Testis (tissue), 2 donors: Measurements from ENCODE around the gene FAM13C.

Experiments
- POLR2A ChIP-seq: fragments of 450-650 bp; IDR thresholded peaks from one replicate; pipeline ENCODE4 v1.6.1; 2017; ENCODE audit warnings: antibody characterized with exemption, mild to moderate bottlenecking, moderate library complexity
- TF ChIP-seq, protein P1 (sequence below), 3 experiments: fragments of 450-650 bp in 2 of 3; fragments of 200-600 bp in 1 of 3; sonication (generic) in 1 of 3; IDR thresholded peaks; one replicate each; pipeline ENCODE4 v1.5.1; 2016 to 2019; ENCODE audit warnings: antibody characterized with exemption in 3 of 3, mild to moderate bottlenecking in 2 of 3, moderate library complexity in 1 of 3

DNA sequence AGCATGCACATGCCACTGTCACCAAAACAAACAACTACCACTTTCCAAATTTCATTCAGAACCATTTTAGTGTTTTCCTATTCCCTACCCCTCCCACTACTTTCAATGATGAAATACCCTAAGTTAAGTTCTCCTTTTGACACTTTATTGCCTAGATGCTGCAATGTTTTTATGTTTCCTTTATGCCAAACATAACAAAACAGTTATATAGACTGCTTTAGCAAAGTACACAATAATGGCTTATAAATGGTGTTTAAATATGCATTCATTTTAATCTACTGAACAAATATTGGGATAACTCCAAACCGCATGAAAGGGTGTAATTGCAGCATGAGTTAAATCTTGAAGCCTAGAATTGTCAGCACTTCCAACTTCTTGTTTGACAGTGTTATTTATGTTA lies 116.7 kb downstream of the FAM13C start:
- TF ChIP-seq POLR2A, result no peak
- TF ChIP-seq, protein P1, sequence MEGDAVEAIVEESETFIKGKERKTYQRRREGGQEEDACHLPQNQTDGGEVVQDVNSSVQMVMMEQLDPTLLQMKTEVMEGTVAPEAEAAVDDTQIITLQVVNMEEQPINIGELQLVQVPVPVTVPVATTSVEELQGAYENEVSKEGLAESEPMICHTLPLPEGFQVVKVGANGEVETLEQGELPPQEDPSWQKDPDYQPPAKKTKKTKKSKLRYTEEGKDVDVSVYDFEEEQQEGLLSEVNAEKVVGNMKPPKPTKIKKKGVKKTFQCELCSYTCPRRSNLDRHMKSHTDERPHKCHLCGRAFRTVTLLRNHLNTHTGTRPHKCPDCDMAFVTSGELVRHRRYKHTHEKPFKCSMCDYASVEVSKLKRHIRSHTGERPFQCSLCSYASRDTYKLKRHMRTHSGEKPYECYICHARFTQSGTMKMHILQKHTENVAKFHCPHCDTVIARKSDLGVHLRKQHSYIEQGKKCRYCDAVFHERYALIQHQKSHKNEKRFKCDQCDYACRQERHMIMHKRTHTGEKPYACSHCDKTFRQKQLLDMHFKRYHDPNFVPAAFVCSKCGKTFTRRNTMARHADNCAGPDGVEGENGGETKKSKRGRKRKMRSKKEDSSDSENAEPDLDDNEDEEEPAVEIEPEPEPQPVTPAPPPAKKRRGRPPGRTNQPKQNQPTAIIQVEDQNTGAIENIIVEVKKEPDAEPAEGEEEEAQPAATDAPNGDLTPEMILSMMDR (IDR thresholded peaks at IDR 0.05), result no peak
